Activated CD8-positive, alpha-beta memory T cell treated with anti-CD3 and anti-CD28 coated beads, Interleukin-2, amount 10 ng/mL, durations not matched to agents 7 days and 5 days (primary cell): ENCODE measurements around the gene FBXO41. TPM values are rescaled to one million over a fixed set of nuclear protein-coding genes. Genes with fewer than 3 reads are reported as not detected.

ENCODE experiments used
- total RNA-seq, 2 experiments: library from RNA; stranded (reverse); gene quantifications; one replicate each; pipeline ENCODE4 v1.2.3, GENCODE V29; 2021

FBXO41 gene
- total RNA-seq, 2 experiments from 2014 or later, result 28.2 to 31.5 TPM

Other genes starting within 250 kb of the FBXO41 start
- gene SFXN5, start 212.8 kb downstream of the FBXO41 start, total RNA-seq, result 10 to 100 TPM; 12.4 to 20.0 TPM
- gene RAB11FIP5, start 171.5 kb downstream of the FBXO41 start, total RNA-seq, result 1 to 10 TPM; 1.1 to 2.9 TPM
- not detected for gene NOTO, start 81.9 kb downstream of the FBXO41 start, total RNA-seq
- gene SMYD5, start 70.2 kb downstream of the FBXO41 start, total RNA-seq, result 10 to 100 TPM; 17.0 to 26.8 TPM
- gene PRADC1, start 51.2 kb downstream of the FBXO41 start, total RNA-seq, result 10 to 100 TPM; 13.7 to 14.7 TPM
- gene CCT7, start 50.2 kb downstream of the FBXO41 start, total RNA-seq, result 100 to 1,000 TPM; 362 to 449 TPM
- gene EGR4, start 9.1 kb upstream of the FBXO41 start, total RNA-seq, result under 1 TPM; 0.09 to 0.15 TPM
- 10 to 100 TPM; 12.9 to 19.6 TPM for gene ALMS1, start 101.4 kb upstream of the FBXO41 start, total RNA-seq